ENCODE data around the gene NFATC2.
A peak's percentile ranks its signal among the peaks of the same experiment; 100 is the strongest.

Gene NFATC2

GRCh38 chr20:51523276-51524013 lies 19.1 kb downstream of the NFATC2 start:
- no peak for DNase-seq (ENCODE audit: low read depth, low spot score)
- H3K27ac ChIP-seq, result no peak overlapping the region

GRCh38 chr20:51522207-51522606 lies 20.3 kb downstream of the NFATC2 start:
- DNase-seq (ENCODE audit: low read depth, low spot score), result no peak
- no peak overlapping the region for H3K27ac ChIP-seq

GRCh38 chr20:51517839-51518238 lies 24.7 kb downstream of the NFATC2 start:
- no peak overlapping the region for H3K27ac ChIP-seq

GRCh38 chr20:51516855-51517254 lies 25.7 kb downstream of the NFATC2 start:
- H3K27ac ChIP-seq, result no peak overlapping the region
- DNase-seq (ENCODE audit: low read depth, low spot score), result no peak

More at GRCh38 chr20:51517839-51518238, 24.7 kb downstream of the NFATC2 start:
- DNase-seq (ENCODE audit: low read depth, low spot score), result no peak

GRCh38 chr20:51514836-51515235 lies 27.7 kb downstream of the NFATC2 start:
- DNase-seq (ENCODE audit: low read depth, low spot score), result no peak

GRCh38 chr20:51514249-51514648 lies 28.3 kb downstream of the NFATC2 start:
- H3K27ac ChIP-seq, result no peak overlapping the region
- no peak for DNase-seq (ENCODE audit: low read depth, low spot score)

More at GRCh38 chr20:51514836-51515235, 27.7 kb downstream of the NFATC2 start:
- H3K27ac ChIP-seq, result no peak overlapping the region

- H3K27ac ChIP-seq, result no peak overlapping the region
- no peak for DNase-seq (ENCODE audit: low read depth, low spot score)
Observed at GRCh38 chr20:51513545-51513944, 29.0 kb downstream of the NFATC2 start.

- DNase-seq (ENCODE audit: low read depth, low spot score), result no peak
- no peak overlapping the region for H3K27ac ChIP-seq
Observed at GRCh38 chr20:51512645-51513044, 29.9 kb downstream of the NFATC2 start.

GRCh38 chr20:51511861-51512619 lies 30.5 kb downstream of the NFATC2 start:
- DNase-seq (ENCODE audit: low read depth, low spot score), result no peak
- H3K27ac ChIP-seq, result no peak overlapping the region

- no peak overlapping the region for H3K27ac ChIP-seq
- no peak for DNase-seq (ENCODE audit: low read depth, low spot score)
Observed at GRCh38 chr20:51510936-51511605, 31.4 kb downstream of the NFATC2 start.

GRCh38 chr20:51510169-51510568 lies 32.4 kb downstream of the NFATC2 start:
- no peak overlapping the region for H3K27ac ChIP-seq
- no peak for DNase-seq (ENCODE audit: low read depth, low spot score)

GRCh38 chr20:51509208-51509607 lies 33.3 kb downstream of the NFATC2 start:
- no peak for DNase-seq (ENCODE audit: low read depth, low spot score)
- H3K27ac ChIP-seq, result no peak overlapping the region

- DNase-seq (ENCODE audit: low read depth, low spot score), result no peak
- H3K27ac ChIP-seq, result no peak overlapping the region
Observed at GRCh38 chr20:51508780-51509179, 33.7 kb downstream of the NFATC2 start.

GRCh38 chr20:51508158-51508557 lies 34.4 kb downstream of the NFATC2 start:
- H3K27ac ChIP-seq, result no peak overlapping the region
- no peak for DNase-seq (ENCODE audit: low read depth, low spot score)

- DNase-seq (ENCODE audit: low read depth, low spot score), result no peak
- no peak overlapping the region for H3K27ac ChIP-seq
Observed at GRCh38 chr20:51507216-51508036, 35.1 kb downstream of the NFATC2 start.

- no peak for DNase-seq (ENCODE audit: low read depth, low spot score)
- no peak overlapping the region for H3K27ac ChIP-seq
Observed at GRCh38 chr20:51506527-51507215, 35.8 kb downstream of the NFATC2 start.

GRCh38 chr20:51505566-51505965 lies 37.0 kb downstream of the NFATC2 start:
- no peak for DNase-seq (ENCODE audit: low read depth, low spot score)
- no peak overlapping the region for H3K27ac ChIP-seq

GRCh38 chr20:51503376-51503775 lies 39.1 kb downstream of the NFATC2 start:
- no peak for DNase-seq (ENCODE audit: low read depth, low spot score)
- no peak overlapping the region for H3K27ac ChIP-seq

GRCh38 chr20:51500936-51501335 lies 41.6 kb downstream of the NFATC2 start:
- DNase-seq (ENCODE audit: low read depth, low spot score), result no peak
- no peak overlapping the region for H3K27ac ChIP-seq

- H3K27ac ChIP-seq, result no peak overlapping the region
- DNase-seq (ENCODE audit: low read depth, low spot score), result peak; percentile 40
Observed at GRCh38 chr20:51500311-51500710, 42.2 kb downstream of the NFATC2 start.

All from epithelial cell of prostate (primary cell).